Fibroblast of the aortic adventitia (primary cell): ENCODE measurements around the gene CEBPA. TPM values are rescaled to one million over a fixed set of nuclear protein-coding genes. Genes with fewer than 3 reads are reported as not detected.

Experiments
- DNase-seq: peaks from one replicate; pipeline ENCODE4 v3.0.0-alpha.2; 2010; ENCODE audit warnings: low read depth
- H3K4me3 ChIP-seq: 2 replicates; pipeline ENCODE4 v1.5.1; 2011; ENCODE audit warnings: low read depth, mild to moderate bottlenecking, control low read depth, low read length, moderate library complexity
- total RNA-seq: library from RNA; depleted of rRNA; stranded (reverse); fragments of >200 nt; gene quantifications from 2 replicates; pipeline ENCODE4 v1.2.3, GENCODE V29; 2012; ENCODE audit warnings: low replicate concordance
- TF ChIP-seq, protein P1 (sequence below): IDR thresholded peaks from 2 replicates; pipeline ENCODE4 v1.5.1; 2011; ENCODE audit warnings: mild to moderate bottlenecking, low read length, control low read depth, inconsistent platforms; ENCODE audit not compliant: insufficient read depth

CEBPA gene
- total RNA-seq, 1 donor, result 0.18 TPM

DNA sequence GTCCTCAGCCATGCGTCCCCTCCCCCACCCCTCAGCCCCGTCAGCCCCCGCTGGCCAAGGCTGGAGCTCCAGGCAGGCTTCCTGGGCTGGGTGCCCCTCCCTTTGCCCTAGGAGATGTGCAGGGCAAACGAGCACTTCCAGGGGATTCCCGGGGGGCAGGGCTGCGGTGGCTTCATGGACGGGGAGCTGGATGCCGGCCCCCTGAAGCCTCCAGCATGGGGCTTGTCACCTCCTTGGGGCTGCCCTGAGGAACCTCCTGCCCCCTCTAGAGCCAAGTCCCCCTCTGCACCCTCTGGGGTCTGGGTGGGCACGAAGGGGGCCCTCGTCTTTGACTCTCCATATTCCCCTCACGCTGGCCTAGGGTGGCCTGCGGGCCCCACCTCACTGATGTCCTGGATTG lies 51.3 kb downstream of the CEBPA start:
- H3K4me3 ChIP-seq, result no peak overlapping the region
- TF ChIP-seq, protein P1, sequence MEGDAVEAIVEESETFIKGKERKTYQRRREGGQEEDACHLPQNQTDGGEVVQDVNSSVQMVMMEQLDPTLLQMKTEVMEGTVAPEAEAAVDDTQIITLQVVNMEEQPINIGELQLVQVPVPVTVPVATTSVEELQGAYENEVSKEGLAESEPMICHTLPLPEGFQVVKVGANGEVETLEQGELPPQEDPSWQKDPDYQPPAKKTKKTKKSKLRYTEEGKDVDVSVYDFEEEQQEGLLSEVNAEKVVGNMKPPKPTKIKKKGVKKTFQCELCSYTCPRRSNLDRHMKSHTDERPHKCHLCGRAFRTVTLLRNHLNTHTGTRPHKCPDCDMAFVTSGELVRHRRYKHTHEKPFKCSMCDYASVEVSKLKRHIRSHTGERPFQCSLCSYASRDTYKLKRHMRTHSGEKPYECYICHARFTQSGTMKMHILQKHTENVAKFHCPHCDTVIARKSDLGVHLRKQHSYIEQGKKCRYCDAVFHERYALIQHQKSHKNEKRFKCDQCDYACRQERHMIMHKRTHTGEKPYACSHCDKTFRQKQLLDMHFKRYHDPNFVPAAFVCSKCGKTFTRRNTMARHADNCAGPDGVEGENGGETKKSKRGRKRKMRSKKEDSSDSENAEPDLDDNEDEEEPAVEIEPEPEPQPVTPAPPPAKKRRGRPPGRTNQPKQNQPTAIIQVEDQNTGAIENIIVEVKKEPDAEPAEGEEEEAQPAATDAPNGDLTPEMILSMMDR, result no peak
- DNase-seq, result no peak

DNA sequence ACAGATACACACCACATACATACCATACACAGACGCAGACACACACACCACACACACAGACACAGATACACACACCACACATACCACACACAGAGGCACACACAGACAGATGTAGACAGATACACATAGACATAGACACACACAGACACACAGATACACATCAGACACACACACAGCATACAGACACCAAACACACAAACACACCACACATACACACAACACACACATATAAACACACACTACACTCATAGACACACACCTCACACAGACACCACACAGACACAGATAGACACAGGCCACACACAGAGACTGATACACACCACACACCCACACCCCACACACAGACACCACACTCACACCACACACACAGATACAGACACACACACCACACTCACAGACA lies 51.8 kb downstream of the CEBPA start:
- TF ChIP-seq, protein P1, result no peak
- DNase-seq, result no peak
- H3K4me3 ChIP-seq, result no peak overlapping the region

Other genes with a start within 250 kb of the CEBPA start
- gene RHPN2, start 237.6 kb downstream of the CEBPA start, total RNA-seq, result 0.90 and 2.3 TPM in 2 replicates
- gene GPATCH1, start 221.4 kb downstream of the CEBPA start, total RNA-seq, result 7.8 and 19.2 TPM in 2 replicates
- not detected in 2 replicates for gene WDR88, start 170.4 kb downstream of the CEBPA start, total RNA-seq
- gene LRP3, start 108.2 kb downstream of the CEBPA start, total RNA-seq, result 15.0 and 33.2 TPM in 2 replicates
- gene SLC7A10, start 76.7 kb downstream of the CEBPA start, total RNA-seq, result not detected in 2 replicates
- 13.8 and 32.8 TPM in 2 replicates for gene CEBPG, start 71.2 kb upstream of the CEBPA start, total RNA-seq
- 65.0 and 260 TPM in 2 replicates for gene PEPD, start 219.3 kb upstream of the CEBPA start, total RNA-seq